ENCODE data around the gene HPS4.

HPS4 gene

DNA sequence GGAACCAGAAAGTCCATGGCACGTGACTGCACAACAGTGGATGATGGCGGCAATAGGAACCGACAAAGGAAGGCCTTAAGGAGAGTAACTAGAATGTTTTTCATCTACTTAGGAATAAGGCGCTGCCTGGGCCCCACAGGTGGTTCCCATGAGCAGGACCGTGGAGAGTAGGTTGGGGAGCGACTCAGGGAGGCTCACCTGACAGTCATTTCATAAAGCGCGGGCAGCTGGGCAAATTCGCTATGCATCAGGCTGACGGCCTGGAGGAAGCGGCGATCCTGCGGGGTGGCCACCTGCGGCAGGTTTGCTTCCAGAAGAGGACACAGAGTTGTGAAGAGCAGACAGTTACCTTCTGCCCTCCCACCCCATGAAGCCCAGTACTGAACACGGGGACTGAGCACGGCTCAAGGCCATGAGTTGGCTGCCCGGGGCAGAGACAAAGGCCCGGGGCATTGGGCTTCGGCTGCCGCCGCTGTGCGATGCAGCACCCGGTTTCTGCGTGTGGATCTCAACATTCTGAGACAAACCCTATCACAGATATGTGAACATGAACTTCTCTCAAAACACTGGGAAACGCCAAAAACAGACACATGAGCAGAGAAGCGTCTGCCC lies 25.8 kb downstream of the HPS4 start:
- no peak overlapping the region for H3K27ac Mint-ChIP-seq
- H3K36me3 Mint-ChIP-seq (ENCODE audit: low read depth): peaks cover 32% of the 10 kb centered on the region
- no peaks in the 10 kb centered on the region for H3K27me3 Mint-ChIP-seq (ENCODE audit: low read depth)
- H3K4me3 Mint-ChIP-seq: no peak overlapping the region
- TF ChIP-seq, protein P1, sequence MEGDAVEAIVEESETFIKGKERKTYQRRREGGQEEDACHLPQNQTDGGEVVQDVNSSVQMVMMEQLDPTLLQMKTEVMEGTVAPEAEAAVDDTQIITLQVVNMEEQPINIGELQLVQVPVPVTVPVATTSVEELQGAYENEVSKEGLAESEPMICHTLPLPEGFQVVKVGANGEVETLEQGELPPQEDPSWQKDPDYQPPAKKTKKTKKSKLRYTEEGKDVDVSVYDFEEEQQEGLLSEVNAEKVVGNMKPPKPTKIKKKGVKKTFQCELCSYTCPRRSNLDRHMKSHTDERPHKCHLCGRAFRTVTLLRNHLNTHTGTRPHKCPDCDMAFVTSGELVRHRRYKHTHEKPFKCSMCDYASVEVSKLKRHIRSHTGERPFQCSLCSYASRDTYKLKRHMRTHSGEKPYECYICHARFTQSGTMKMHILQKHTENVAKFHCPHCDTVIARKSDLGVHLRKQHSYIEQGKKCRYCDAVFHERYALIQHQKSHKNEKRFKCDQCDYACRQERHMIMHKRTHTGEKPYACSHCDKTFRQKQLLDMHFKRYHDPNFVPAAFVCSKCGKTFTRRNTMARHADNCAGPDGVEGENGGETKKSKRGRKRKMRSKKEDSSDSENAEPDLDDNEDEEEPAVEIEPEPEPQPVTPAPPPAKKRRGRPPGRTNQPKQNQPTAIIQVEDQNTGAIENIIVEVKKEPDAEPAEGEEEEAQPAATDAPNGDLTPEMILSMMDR (IDR thresholded peaks at IDR 0.05; ENCODE audit: unreplicated experiment in 3 of 3): no peak
- H3K4me1 Mint-ChIP-seq: peaks cover 7% of the 10 kb centered on the region
- H3K9me3 Mint-ChIP-seq: no peaks in the 10 kb centered on the region

DNA sequence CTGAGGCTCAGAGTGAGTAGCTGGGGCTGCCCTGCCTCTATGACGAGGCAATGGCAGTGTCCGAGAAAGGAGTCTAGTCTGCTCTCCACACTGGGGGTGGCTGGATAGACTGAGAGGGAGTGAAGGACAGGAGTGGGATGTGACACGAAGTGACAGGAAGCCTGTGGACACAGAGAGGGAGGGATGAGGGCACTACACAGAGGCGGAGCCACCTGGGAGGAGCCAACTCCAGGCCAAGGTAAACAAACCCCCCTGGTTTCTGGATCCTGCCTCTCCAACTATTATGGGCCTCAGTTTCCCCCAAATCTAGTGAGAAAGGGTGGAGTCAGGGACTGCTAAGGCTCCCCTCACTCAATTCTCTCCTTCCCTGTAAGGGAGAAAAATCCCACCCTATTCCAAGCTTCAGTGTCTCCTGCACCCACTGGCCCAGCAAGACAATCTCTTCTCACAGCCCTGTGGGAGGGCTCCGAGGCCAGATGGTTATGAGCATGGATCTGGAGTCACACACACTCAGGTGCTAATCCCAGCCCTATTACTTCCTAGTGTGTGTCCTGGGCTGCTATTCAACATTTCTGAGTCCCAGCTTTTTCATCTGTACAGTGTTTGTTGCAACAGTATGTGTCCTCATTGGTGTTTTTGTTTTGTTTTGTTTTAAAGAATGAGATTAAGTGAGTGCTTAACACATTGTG lies 29.6 kb downstream of the HPS4 start:
- H3K36me3 Mint-ChIP-seq (ENCODE audit: low read depth): peaks cover 53% of the 10 kb centered on the region
- TF ChIP-seq, protein P1 (IDR thresholded peaks at IDR 0.05; ENCODE audit: unreplicated experiment in 3 of 3): no peak
- no peak overlapping the region for H3K4me3 Mint-ChIP-seq
- H3K27me3 Mint-ChIP-seq (ENCODE audit: low read depth): no peaks in the 10 kb centered on the region
- no peaks in the 10 kb centered on the region for H3K9me3 Mint-ChIP-seq
- H3K4me1 Mint-ChIP-seq: no peaks in the 10 kb centered on the region
- H3K27ac Mint-ChIP-seq: no peak overlapping the region

DNA sequence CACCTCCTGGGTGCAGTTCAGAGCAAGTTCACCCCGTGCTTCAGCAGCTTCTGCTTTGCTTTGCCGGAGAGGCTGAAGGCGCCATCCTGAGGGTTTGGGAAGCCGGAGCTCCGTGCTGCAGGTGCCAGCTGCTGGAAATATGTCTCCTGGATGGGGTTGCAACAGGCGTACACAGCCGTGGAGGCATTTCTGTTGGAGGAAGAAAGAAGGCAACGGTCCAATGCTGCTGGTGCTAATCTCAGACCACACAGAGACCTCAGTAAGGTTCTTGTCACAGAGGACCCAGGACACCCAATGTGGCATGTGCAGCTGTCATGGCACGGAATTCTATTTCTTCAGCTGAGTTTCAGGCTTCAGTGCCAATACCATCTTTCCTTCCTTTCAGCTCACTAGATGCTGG lies 30.4 kb downstream of the HPS4 start:
- no peak overlapping the region for H3K4me3 Mint-ChIP-seq
- no peaks in the 10 kb centered on the region for H3K4me1 Mint-ChIP-seq
- H3K9me3 Mint-ChIP-seq: no peaks in the 10 kb centered on the region
- TF ChIP-seq, protein P1 (IDR thresholded peaks at IDR 0.05; ENCODE audit: unreplicated experiment in 3 of 3): no peak
- peaks cover 49% of the 10 kb centered on the region for H3K36me3 Mint-ChIP-seq (ENCODE audit: low read depth)
- H3K27me3 Mint-ChIP-seq (ENCODE audit: low read depth): no peaks in the 10 kb centered on the region
- H3K27ac Mint-ChIP-seq: no peak overlapping the region

DNA sequence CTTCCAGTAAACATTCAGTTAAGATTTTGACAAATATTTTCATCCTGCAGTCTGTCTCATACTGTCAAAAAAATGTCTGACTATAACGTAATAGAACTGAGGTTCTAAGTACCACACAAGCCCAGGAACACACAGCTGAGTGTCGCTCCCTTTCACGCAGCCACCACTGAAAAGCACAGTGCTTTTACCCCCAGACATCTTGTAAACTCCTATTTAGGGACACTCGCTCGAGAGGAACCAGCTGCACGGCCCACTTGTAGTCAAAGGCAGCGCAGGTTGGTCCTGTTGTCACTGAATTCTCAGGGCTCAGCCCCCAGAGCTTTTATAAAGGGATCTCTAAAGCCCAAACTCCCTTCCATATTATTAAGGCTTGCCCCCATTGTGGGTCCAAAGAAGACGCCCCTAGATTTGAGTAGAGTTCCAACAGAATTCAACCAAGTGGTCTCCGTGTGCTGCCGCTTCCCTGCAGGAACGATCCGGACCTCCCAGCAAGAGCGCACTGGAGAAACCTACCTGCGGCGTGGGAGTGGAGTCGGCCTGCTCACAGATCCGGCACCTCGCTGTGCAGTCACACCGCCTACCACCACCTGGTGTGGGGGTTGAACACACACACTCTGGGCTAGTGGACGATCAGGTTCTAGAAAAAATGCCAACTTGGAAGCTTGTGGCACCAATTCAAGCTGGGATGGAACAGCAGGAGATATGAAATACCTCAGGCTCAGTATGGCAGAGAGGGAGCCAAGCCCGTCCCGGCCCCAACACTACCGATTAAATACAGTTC lies 31.2 kb downstream of the HPS4 start:
- TF ChIP-seq, protein P1 (IDR thresholded peaks at IDR 0.05; ENCODE audit: unreplicated experiment in 3 of 3): no peak
- Mint-ChIP-seq H3K27me3 (ENCODE audit: low read depth) (no peaks in the 10 kb centered on the region), H3K9me3 (no peaks in the 10 kb centered on the region), H3K36me3 (ENCODE audit: low read depth) (peaks cover 44% of the 10 kb centered on the region), H3K4me3 (no peak overlapping the region), H3K4me1 (no peaks in the 10 kb centered on the region), H3K27ac (no peak overlapping the region)

DNA sequence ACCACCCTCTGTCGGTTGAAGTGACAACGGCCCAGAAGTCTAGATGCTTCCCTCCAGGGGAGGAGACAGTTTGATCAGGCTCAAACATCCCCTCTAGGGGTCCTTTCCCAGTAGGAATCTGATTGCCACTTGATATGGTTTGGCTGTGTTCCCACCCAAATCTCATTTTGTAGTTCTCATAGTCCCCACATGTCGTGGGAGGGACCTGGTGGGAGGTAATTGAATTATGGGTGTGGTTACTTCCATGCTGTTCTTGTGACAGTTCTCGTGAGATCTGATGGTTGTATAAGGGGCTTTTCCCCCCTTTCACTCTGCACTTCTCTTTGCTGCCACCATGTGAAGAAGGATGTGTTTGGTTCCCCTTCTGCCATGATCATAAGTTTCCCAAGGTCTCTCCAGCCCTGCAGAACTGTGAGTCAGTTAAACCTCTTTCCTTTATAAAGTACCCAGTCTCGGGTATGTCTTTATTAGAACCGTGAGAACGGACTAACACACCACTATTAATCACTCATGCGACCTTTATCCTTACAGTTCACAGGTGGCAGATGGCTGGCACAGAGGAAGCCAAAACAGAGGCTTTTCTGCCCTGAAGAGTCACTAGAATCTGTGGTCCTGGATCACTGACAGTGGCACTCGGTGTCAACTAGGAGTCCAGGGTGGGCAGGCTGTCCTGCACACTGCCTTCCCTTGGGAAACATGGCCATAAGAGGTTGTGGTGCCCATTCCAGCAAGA lies 33.0 kb downstream of the HPS4 start:
- H3K9me3 Mint-ChIP-seq: no peaks in the 10 kb centered on the region
- no peak overlapping the region for H3K27ac Mint-ChIP-seq
- TF ChIP-seq, protein P1 (IDR thresholded peaks at IDR 0.05; ENCODE audit: unreplicated experiment in 3 of 3): no peak
- H3K36me3 Mint-ChIP-seq (ENCODE audit: low read depth): peaks cover 36% of the 10 kb centered on the region
- no peaks in the 10 kb centered on the region for H3K27me3 Mint-ChIP-seq (ENCODE audit: low read depth)
- no peaks in the 10 kb centered on the region for H3K4me1 Mint-ChIP-seq
- no peak overlapping the region for H3K4me3 Mint-ChIP-seq

All from nephron (organoid).